H9 (cell line): ENCODE results near the gene NFIX. TPM values are rescaled to one million over a fixed set of nuclear protein-coding genes. Genes with fewer than 3 reads are reported as not detected.

Experiments
- DNase-seq: peaks from one replicate; pipeline ENCODE4 v3.0.0-alpha.2; 2017
- H2AFZ ChIP-seq: one replicate; pipeline ENCODE4 v1.6.1; 2013; ENCODE audit warnings: mild to moderate bottlenecking, low read length, control low read depth, moderate library complexity
- H2AK5ac ChIP-seq: 2 replicates; pipeline ENCODE4 v1.6.1; 2013; ENCODE audit warnings: low read length, control low read depth, mixed read lengths; ENCODE audit not compliant: insufficient read length
- H2BK120ac ChIP-seq: one replicate; pipeline ENCODE4 v1.6.1; 2013; ENCODE audit warnings: low read depth, mild to moderate bottlenecking, low read length, control low read depth, inconsistent platforms; ENCODE audit not compliant: poor library complexity, severe bottlenecking
- H2BK12ac ChIP-seq: 2 replicates; pipeline ENCODE4 v1.6.1; 2013; ENCODE audit warnings: low read length, control low read depth, mixed read lengths, low read depth; ENCODE audit not compliant: insufficient read length
- H2BK15ac ChIP-seq: 2 replicates; pipeline ENCODE4 v1.6.1; 2013; ENCODE audit warnings: low read depth, low read length, control low read depth
- H2BK20ac ChIP-seq: one replicate; pipeline ENCODE4 v1.6.1; 2013; ENCODE audit warnings: low read depth, mild to moderate bottlenecking, low read length, control low read depth, inconsistent platforms; ENCODE audit not compliant: poor library complexity, severe bottlenecking
- H2BK5ac ChIP-seq: 2 replicates; pipeline ENCODE4 v1.6.1; 2013; ENCODE audit warnings: low read length, control low read depth, mixed read lengths; ENCODE audit not compliant: insufficient read length
- H3K14ac ChIP-seq: 2 replicates; pipeline ENCODE4 v1.6.1; 2013; ENCODE audit warnings: low read length, control low read depth; ENCODE audit not compliant: insufficient read depth
- H3K18ac ChIP-seq: 2 replicates; pipeline ENCODE4 v1.6.1; 2013; ENCODE audit warnings: low read depth, mild to moderate bottlenecking, mixed read lengths, low read length, control low read depth; ENCODE audit not compliant: insufficient read length
- H3K23ac ChIP-seq: 2 replicates; pipeline ENCODE4 v1.6.1; 2013; ENCODE audit warnings: low read length, control low read depth, mixed read lengths, low read depth; ENCODE audit not compliant: insufficient read length
- H3K23me2 ChIP-seq: 2 replicates; pipeline ENCODE4 v1.6.1; 2013; ENCODE audit warnings: low read depth, mild to moderate bottlenecking, mixed read lengths, low read length, control low read depth; ENCODE audit not compliant: insufficient read length, poor library complexity, severe bottlenecking
- H3K27ac ChIP-seq: 2 replicates; pipeline ENCODE4 v1.5.1; 2013; ENCODE audit warnings: low read length, control low read depth, mixed read lengths, low read depth; ENCODE audit not compliant: insufficient read length
- H3K27me3 ChIP-seq: 2 replicates; pipeline ENCODE4 v1.6.1; 2013; ENCODE audit warnings: low read length, control low read depth, inconsistent platforms; ENCODE audit not compliant: insufficient read depth
- H3K4ac ChIP-seq: 2 replicates; pipeline ENCODE4 v1.6.1; 2013; ENCODE audit warnings: low read depth, mild to moderate bottlenecking, control low read depth, inconsistent platforms, low read length, moderate library complexity
- H3K4me1 ChIP-seq: 2 replicates; pipeline ENCODE4 v1.6.1; 2013; ENCODE audit warnings: low read length, control low read depth, inconsistent platforms; ENCODE audit not compliant: insufficient read depth
- H3K4me2 ChIP-seq: 2 replicates; pipeline ENCODE4 v1.6.1; 2013; ENCODE audit warnings: low read length, control low read depth, mixed read lengths; ENCODE audit not compliant: insufficient read length, insufficient read depth
- H3K56ac ChIP-seq: 2 replicates; pipeline ENCODE4 v1.6.1; 2013; ENCODE audit warnings: low read depth, mild to moderate bottlenecking, mixed read lengths, low read length, control low read depth; ENCODE audit not compliant: insufficient read length
- H3K79me1 ChIP-seq: 2 replicates; pipeline ENCODE4 v1.6.1; 2013; ENCODE audit warnings: low read depth, mild to moderate bottlenecking, moderate library complexity, low read length, control low read depth, inconsistent platforms; ENCODE audit not compliant: insufficient read depth, poor library complexity, severe bottlenecking
- H3K79me2 ChIP-seq: 2 replicates; pipeline ENCODE4 v1.6.1; 2013; ENCODE audit warnings: low read length, control low read depth, inconsistent platforms; ENCODE audit not compliant: insufficient read depth
- H3K9ac ChIP-seq: 2 replicates; pipeline ENCODE4 v1.6.1; 2013; ENCODE audit warnings: low read length, control low read depth, mixed read lengths; ENCODE audit not compliant: insufficient read length; ENCODE audit errors: extremely low read depth
- H3K9me3 ChIP-seq: one replicate; pipeline ENCODE4 v1.6.1; 2013; ENCODE audit warnings: low read depth, low read length, inconsistent platforms; ENCODE audit not compliant: control insufficient read depth
- H3T11ph ChIP-seq: one replicate; pipeline ENCODE4 v1.6.1; 2013; ENCODE audit warnings: mild to moderate bottlenecking, low read length, control low read depth, inconsistent platforms
- H4K20me1 ChIP-seq: one replicate; pipeline ENCODE4 v1.6.1; 2013; ENCODE audit not compliant: control insufficient read depth, insufficient read length, insufficient read depth
- H4K5ac ChIP-seq: 2 replicates; pipeline ENCODE4 v1.6.1; 2013; ENCODE audit warnings: low read depth, mild to moderate bottlenecking, mixed read lengths, low read length, control low read depth; ENCODE audit not compliant: insufficient read length
- H4K8ac ChIP-seq: replicated peaks from 2 replicates; pipeline ENCODE4 v1.6.1; 2013; ENCODE audit warnings: low read length, control low read depth, mixed read lengths, low read depth; ENCODE audit not compliant: insufficient read length
- H4K91ac ChIP-seq: 2 replicates; pipeline ENCODE4 v1.6.1; 2013; ENCODE audit warnings: low read depth, mild to moderate bottlenecking, moderate library complexity, mixed read lengths, low read length, control low read depth; ENCODE audit not compliant: insufficient read length
- H3K27ac Mint-ChIP-seq, 3 experiments: 2 replicates in 2 of 3; 3 replicates in 1 of 3; pipeline ENCODE4 v1.8.0; 2020 to 2021; ENCODE audit warnings: mixed read lengths in 3 of 3, mild to moderate bottlenecking in 1 of 3, moderate library complexity in 1 of 3
- H3K27me3 Mint-ChIP-seq: 2 replicates; pipeline ENCODE4 v1.8.0; 2021; ENCODE audit warnings: low read depth, mild to moderate bottlenecking, moderate library complexity, mixed read lengths
- H3K36me3 Mint-ChIP-seq, 3 experiments: 2 replicates in 2 of 3; 3 replicates in 1 of 3; pipeline ENCODE4 v1.8.0; 2020 to 2021; ENCODE audit warnings: low read depth in 3 of 3, mixed read lengths in 3 of 3; ENCODE audit not compliant: insufficient read depth in 1 of 3
- H3K4me1 Mint-ChIP-seq, 2 experiments: 2 replicates each; pipeline ENCODE4 v1.8.0; 2020; ENCODE audit warnings: mixed read lengths in 2 of 2
- H3K4me3 Mint-ChIP-seq, 2 experiments: 2 replicates in 1 of 2; 3 replicates in 1 of 2; pipeline ENCODE4 v1.8.0; 2020 to 2021; ENCODE audit warnings: mild to moderate bottlenecking in 2 of 2, mixed read lengths in 2 of 2, moderate library complexity in 1 of 2
- H3K9me3 Mint-ChIP-seq, 2 experiments: 2 replicates in 1 of 2; 3 replicates in 1 of 2; pipeline ENCODE4 v1.8.0; 2020; ENCODE audit warnings: mild to moderate bottlenecking in 2 of 2, mixed read lengths in 2 of 2, moderate library complexity in 1 of 2
- CTCF ChIP-seq: fragments of 200-600 bp; sonication (generic); conservative IDR thresholded peaks from 3 replicates; pipeline ENCODE4 v1.8.0; 2021; ENCODE audit warnings: antibody characterized with exemption, mild to moderate bottlenecking
- WGBS: extraction: QIAGEN DNeasy Blood & Tissue Kit; methylation state at CpG from one replicate; pipeline ENCODE4 v1.1.7; 2013; ENCODE audit warnings: missing lambda C conversion rate, low lambda C conversion rate, mixed read lengths; ENCODE audit not compliant: insufficient read length; ENCODE audit errors: extremely low coverage; 5-methylcytosine and 5-hydroxymethylcytosine counted together
- total RNA-seq: library from RNA; stranded (reverse); gene quantifications from 2 replicates; pipeline ENCODE4 v1.2.1, GENCODE V29; 2021

Gene NFIX
- total RNA-seq, 1 experiment from 2014 or later, result 0.31 TPM

GRCh38 chr19:13029301-13029880 is 34.1 kb downstream of the NFIX start:
- Histone ChIP-seq H3K18ac (no peak overlapping the region), H3K23ac (no peak overlapping the region), H3K79me1 (no peaks in the 10 kb centered on the region), H2BK20ac (no peak overlapping the region), H2BK15ac (no peak overlapping the region), H2BK120ac (no peak overlapping the region), H3K9ac (no peak overlapping the region), H3K4me1 (no peaks in the 10 kb centered on the region), H4K5ac (no peak overlapping the region), H4K20me1 (peaks cover 2% of the 10 kb centered on the region), H3K4ac (no peak overlapping the region), H3K23me2 (peaks cover 4% of the 10 kb centered on the region), H4K8ac (no peak overlapping the region), H3K4me2 (no peak overlapping the region), H3K27ac (no peak overlapping the region), H3K27me3 (peaks cover 43% of the 10 kb centered on the region), H3K9me3 (no peaks in the 10 kb centered on the region), H3K56ac (no peak overlapping the region), H2AFZ (no peak overlapping the region), H4K91ac (no peak overlapping the region), H3K14ac (no peak overlapping the region), H2AK5ac (no peak overlapping the region), H3K79me2 (no peaks in the 10 kb centered on the region), H2BK12ac (no peak overlapping the region), H3T11ph (no peak overlapping the region), H2BK5ac (no peak overlapping the region)
- WGBS, result no CpG with 5 or more reads among the region's 9 CpGs
- no peak for DNase-seq
- Mint-ChIP-seq H3K4me1 (peaks cover 8 to 18% of the 10 kb centered on the region in 2 experiments), H3K9me3 (peaks cover 3 to 11% of the 10 kb centered on the region in 2 experiments; a peak in 2 of 5 replicates), H3K4me3 (no peak overlapping the region), H3K36me3 (no peaks in the 10 kb centered on the region), H3K27ac (no peak overlapping the region), H3K27me3 (peaks cover 99% of the 10 kb centered on the region)
- no peak for TF ChIP-seq CTCF
